HK-2 (cell line): ENCODE data around the gene NOTCH1.

Experiments used
- DNase-seq: peaks from one replicate; pipeline ENCODE4 v3.0.0-alpha.2; 2018; ENCODE audit not compliant: unreplicated experiment

Gene NOTCH1

GRCh38 chr9:136463578-136463977, 82.3 kb downstream of the NOTCH1 start:
- DNase-seq = no peak

DNA sequence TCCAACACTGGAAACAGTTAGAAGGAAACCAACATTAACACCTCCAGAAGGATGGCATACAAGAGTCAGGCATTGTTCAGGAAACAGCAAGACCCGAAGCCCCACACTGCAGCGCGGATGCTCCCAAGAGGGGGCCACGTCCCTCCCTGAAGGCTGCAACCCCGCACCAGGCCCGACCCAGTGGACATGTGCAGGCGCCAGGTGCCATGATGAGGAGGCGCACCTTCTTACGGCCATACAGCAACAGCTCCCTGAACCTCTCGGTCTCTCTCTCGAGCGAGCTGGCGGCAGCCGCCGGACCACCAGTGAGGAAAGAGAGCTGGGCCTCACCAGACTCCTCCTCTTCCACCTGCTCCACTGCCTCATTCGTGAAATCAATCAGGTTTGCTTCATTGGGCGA, 83.2 kb downstream of the NOTCH1 start:
- no peak for DNase-seq

- no peak for DNase-seq
Observed at GRCh38 chr9:136460772-136461325, 85.0 kb downstream of the NOTCH1 start.

- DNase-seq = no peak
Observed at GRCh38 chr9:136459425-136459824, 86.4 kb downstream of the NOTCH1 start.

DNA sequence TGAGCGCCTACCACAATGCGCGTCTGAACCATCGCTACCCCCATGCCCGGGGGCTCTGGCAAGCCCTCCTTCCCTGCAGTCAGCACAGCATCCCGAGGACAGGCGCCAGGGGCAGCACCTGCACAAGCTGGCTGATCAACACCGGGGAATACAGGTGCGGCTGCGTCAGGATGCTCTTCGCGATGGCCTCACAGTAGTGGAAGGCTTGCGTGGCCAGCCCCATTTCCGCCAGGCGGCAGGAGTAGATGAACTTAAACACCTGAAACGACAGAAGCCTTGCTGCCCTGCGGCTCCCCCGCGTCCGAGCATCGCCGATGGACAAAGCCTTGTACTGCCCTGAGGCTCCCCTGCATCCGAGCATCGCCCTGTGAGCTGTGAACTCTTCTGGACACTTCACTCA, 88.5 kb downstream of the NOTCH1 start:
- DNase-seq = no peak

- DNase-seq = no peak
Observed at GRCh38 chr9:136456258-136456657, 89.6 kb downstream of the NOTCH1 start.

DNA sequence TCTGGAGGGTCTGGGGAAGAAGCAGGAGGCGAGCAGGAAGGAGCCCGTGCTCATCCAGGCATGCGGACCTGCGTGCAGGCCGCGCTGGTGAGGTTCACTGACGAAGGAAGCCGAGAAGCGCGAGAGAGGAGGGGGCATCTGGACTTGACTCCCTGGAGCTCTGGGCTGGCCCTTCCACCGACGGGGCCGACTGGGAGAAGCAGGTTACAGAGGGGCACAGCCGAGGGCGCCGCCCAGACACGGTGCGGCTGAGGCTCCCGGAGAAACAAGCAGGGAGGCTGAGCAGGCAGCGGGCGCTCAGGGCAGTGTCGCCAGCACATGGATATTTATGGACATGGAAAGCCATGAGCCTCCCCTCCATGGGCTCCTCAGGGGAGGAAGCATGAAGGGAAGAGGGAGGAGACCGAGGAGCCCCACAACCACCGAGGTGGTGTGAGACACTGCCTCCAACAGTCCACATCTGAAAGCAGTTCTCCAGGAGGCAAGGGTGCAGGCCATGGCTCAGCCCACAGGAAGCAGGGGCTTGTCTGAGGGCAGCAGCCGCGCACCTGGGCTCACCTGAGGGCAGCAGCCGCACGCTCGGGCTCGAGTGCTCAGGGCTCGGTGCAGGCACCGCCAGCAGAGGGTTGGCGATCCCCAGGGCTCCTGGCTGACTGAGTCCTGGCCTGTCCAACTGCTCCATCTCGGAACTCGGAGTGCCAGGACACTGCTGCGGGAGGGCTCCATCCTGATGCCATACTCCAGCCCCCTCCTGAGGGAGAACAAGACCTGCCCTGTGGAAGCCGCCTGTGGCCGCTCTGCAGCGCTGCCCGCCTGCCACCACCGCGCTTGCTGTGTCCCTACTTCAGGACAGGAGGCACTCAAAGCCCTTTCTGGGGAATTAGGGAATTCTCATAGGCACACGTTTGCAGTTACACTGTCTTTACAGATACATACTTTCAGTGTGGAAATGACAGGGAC, 90.5 kb downstream of the NOTCH1 start:
- no peak for DNase-seq

DNA sequence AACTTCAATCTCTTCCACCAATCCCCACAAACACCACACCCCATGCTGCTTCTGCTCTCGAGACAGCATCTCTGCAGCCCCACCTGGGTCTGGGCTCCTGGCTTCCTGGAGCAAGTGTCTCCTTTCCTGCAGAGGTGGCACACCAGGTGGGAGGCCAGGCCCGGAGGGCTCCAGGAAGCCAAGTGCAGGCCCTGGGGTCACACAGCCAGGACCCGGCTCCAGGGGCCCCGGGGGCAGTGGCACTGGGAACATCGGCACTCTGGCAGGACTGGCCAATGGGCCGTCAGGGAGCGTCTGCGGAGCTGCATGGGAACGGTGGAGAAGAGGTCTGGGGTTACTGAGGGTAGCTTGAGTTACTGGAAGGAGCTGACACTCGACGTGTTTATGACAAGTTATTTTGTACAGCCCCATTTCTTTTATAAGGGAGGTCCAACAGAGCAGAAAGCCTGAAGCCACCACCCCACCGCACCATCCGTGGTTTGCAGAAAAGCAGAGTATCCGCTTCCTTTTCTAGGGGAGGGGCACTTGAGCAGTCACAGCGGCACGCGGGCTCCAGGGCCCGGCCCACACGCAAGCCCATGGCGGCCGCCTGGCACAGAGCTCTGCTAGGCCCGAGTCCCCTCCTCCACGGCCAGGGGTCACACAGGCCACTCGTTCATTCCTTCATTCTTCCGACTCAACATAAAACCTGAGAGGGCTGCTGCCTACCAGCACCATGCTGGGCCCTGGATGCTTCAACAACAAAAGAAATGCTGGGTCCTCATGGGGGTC, 91.6 kb downstream of the NOTCH1 start:
- no peak for DNase-seq

DNA sequence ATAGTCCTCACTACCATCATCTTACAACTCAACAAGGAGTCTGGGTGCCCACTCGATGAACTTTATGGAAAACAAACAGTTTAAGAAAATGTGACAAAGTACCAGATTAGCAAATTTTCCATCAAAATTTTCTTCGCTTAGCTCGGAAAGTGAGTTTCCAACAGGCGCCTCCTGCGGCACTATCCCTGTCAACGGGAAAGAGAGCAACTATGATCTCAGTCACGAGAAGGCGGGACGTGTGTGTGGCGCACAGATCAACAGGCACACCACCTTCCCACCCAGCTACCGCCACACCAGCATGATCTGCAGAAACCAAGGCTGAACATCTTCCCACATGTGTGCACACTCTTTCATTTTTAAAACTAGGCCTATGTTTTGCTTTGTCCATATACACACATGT, 92.5 kb downstream of the NOTCH1 start:
- DNase-seq = no peak

GRCh38 chr9:136451221-136451877, 94.5 kb downstream of the NOTCH1 start:
- DNase-seq = no peak

- DNase-seq = no peak
Observed at GRCh38 chr9:136448655-136449054, 97.2 kb downstream of the NOTCH1 start.

- DNase-seq = no peak
Observed at GRCh38 chr9:136447173-136447778, 98.6 kb downstream of the NOTCH1 start.

DNA sequence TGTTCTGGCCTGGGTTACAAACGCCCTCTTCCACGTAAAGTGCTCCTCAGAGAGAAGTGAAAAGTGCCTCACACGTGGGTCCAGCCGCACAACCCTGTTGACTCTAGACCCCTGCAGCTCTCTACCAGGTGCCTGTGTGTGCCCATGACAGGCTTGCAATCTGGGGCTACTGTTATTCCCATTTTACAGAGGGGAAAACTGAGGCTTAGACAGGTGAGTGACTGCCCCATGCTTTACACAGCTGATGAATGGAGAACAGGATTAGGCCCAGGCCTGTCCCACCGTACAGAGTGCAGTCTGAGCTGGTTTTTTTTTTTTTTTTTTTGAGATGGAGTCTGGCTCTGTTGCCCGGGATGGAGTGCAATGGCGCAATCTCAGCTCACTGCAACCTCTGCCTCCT, 100.0 kb downstream of the NOTCH1 start:
- no peak for DNase-seq
